ENCODE measurements around the gene TRIM24. TPM values are rescaled to one million over a fixed set of nuclear protein-coding genes. Genes with fewer than 3 reads are reported as not detected.

Gene TRIM24
- total RNA-seq, 2 donors from 2014 or later: 14.5 to 19.1 TPM

- TF ChIP-seq, protein P1, sequence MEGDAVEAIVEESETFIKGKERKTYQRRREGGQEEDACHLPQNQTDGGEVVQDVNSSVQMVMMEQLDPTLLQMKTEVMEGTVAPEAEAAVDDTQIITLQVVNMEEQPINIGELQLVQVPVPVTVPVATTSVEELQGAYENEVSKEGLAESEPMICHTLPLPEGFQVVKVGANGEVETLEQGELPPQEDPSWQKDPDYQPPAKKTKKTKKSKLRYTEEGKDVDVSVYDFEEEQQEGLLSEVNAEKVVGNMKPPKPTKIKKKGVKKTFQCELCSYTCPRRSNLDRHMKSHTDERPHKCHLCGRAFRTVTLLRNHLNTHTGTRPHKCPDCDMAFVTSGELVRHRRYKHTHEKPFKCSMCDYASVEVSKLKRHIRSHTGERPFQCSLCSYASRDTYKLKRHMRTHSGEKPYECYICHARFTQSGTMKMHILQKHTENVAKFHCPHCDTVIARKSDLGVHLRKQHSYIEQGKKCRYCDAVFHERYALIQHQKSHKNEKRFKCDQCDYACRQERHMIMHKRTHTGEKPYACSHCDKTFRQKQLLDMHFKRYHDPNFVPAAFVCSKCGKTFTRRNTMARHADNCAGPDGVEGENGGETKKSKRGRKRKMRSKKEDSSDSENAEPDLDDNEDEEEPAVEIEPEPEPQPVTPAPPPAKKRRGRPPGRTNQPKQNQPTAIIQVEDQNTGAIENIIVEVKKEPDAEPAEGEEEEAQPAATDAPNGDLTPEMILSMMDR (IDR thresholded peaks at IDR 0.05): no peak
- Histone ChIP-seq H3K9ac (ENCODE audit: low read depth in 2 of 2, low read length in 2 of 2) (no peak overlapping the region), H3K4me3 (no peak overlapping the region), H3K36me3 (no peaks in the 10 kb centered on the region), H3K27ac (no peak overlapping the region), H3K4me1 (peaks cover 11% of the 10 kb centered on the region), H3K9me3 (no peaks in the 10 kb centered on the region), H3K27me3 (no peaks in the 10 kb centered on the region)
- intact Hi-C loops (cut with DNase I): no loop called here
- no peak for DNase-seq
Measured at GRCh38 chr7:138475377-138475776, 15.3 kb downstream of the TRIM24 start.

DNA sequence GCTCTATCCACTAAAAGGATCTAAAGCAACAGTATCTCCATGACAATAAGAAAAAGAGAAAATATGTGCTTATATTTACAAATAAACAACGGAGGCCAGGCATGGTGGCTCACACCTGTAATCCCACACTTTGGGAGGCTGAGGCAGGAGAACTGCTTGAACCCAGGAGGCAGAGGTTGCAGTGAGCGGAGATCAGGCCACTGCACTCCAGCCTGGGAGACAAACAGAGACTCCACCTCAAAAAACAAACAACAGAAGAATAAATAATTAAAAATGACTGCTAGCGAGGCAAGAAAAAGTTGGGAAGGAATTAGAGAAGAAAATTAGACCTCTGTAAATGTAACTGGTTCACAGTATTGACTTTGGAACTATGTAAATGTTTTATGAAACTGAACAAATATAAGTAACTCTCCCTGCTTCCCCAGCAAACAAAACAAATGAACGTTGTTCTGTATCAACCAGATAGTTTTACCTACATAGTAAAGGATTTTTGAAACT lies 17.1 kb downstream of the TRIM24 start:
- Histone ChIP-seq H3K4me3 (no peak overlapping the region), H3K27ac (peak overlapping the region; percentile 15), H3K4me1 (peaks cover 11% of the 10 kb centered on the region)

DNA sequence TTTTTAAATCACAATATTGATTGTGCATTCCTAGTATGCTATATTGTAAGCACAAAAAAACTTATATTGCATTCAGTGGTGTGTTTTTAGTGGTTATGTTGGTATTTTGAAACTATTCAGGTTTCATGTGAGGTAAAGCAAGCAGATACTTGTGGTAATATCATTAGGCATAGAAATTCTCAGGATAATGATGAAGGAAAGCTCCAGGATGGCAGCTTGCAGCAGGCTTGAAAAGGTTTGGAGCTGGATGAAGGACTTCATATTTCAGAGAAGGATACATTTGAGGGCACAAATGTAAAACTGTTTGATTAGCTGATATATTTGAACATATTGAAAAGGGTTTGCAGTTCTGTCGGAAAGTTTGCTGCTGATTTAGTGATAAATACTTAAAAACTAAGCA lies 17.5 kb downstream of the TRIM24 start:
- Histone ChIP-seq H3K36me3 (no peaks in the 10 kb centered on the region), H3K9me3 (no peaks in the 10 kb centered on the region), H3K9ac (ENCODE audit: low read depth in 2 of 2, low read length in 2 of 2) (no peak overlapping the region), H3K4me3 (no peak overlapping the region), H3K4me1 (peaks cover 11% of the 10 kb centered on the region), H3K27ac (peak overlapping the region; percentile 15), H3K27me3 (no peaks in the 10 kb centered on the region)
- DNase-seq: no peak
- TF ChIP-seq, protein P1 (IDR thresholded peaks at IDR 0.05): no peak
- intact Hi-C loops (cut with DNase I): no loop called here

More for the DNA sequence above, 17.1 kb downstream of the TRIM24 start:
- intact Hi-C loops (cut with DNase I): no loop called here
- Histone ChIP-seq H3K36me3 (no peaks in the 10 kb centered on the region), H3K9me3 (no peaks in the 10 kb centered on the region), H3K27me3 (no peaks in the 10 kb centered on the region), H3K9ac (ENCODE audit: low read depth in 2 of 2, low read length in 2 of 2) (no peak overlapping the region)
- TF ChIP-seq, protein P1 (IDR thresholded peaks at IDR 0.05): no peak
- DNase-seq: no peak

GRCh38 chr7:138478499-138478908 lies 18.4 kb downstream of the TRIM24 start:
- H3K36me3 ChIP-seq: no peaks in the 10 kb centered on the region
- H3K27ac ChIP-seq: no peak overlapping the region
- intact Hi-C loops (cut with DNase I): no loop called here
- no peaks in the 10 kb centered on the region for H3K27me3 ChIP-seq
- TF ChIP-seq, protein P1 (IDR thresholded peaks at IDR 0.05): no peak
- DNase-seq: peak; percentile 45
- H3K4me1 ChIP-seq: peaks cover 11% of the 10 kb centered on the region
- H3K9me3 ChIP-seq: no peaks in the 10 kb centered on the region
- H3K4me3 ChIP-seq: no peak overlapping the region
- H3K9ac ChIP-seq (ENCODE audit: low read depth in 2 of 2, low read length in 2 of 2): no peak overlapping the region

GRCh38 chr7:138480527-138480926 lies 20.5 kb downstream of the TRIM24 start:
- Histone ChIP-seq H3K4me3 (no peak overlapping the region), H3K9me3 (no peaks in the 10 kb centered on the region), H3K4me1 (peaks cover 11% of the 10 kb centered on the region), H3K36me3 (no peaks in the 10 kb centered on the region), H3K9ac (ENCODE audit: low read depth in 2 of 2, low read length in 2 of 2) (no peak overlapping the region), H3K27me3 (no peaks in the 10 kb centered on the region), H3K27ac (no peak overlapping the region)
- intact Hi-C loops (cut with DNase I): no loop called here
- TF ChIP-seq, protein P1 (IDR thresholded peaks at IDR 0.05): no peak
- no peak for DNase-seq

Measured in colonic mucosa (tissue), 4 donors.